OCI-LY3 (cell line): ENCODE results near the gene ARR3.

Source experiments
- CTCF ChIP-seq: fragments of 200-600, 300-600 bp; sonication (generic); IDR thresholded peaks from 2 replicates; pipeline ENCODE4 v1.5.1; 2014; ENCODE audit warnings: antibody characterized with exemption, low read length, low read depth
- EZH2phosphoT487 ChIP-seq: fragments of 200-600 bp; shearing (Covaris generic); IDR thresholded peaks from 2 replicates; pipeline ENCODE4 v1.6.1; 2018; ENCODE audit warnings: antibody characterized with exemption, mixed run types, low read depth

DNA sequence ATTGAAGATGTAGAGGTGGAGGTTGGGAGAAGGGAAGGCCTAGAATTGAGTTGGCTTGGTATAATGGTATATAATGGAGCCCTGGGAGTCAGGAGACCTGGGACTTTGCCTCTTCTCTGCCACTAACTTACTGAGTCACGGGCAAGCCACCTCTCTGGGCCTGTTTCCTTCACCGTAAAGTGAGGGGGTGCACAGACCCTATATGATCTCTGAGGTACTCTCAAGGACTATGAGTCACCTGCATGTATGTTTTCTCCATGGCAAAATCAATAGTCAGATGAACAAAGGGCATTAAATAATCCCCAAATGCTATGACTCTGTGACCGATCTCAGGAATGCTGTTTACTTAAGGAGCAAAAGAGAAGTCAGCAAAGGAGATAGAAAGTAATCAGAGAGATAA is 13.2 kb upstream of the ARR3 start:
- no peak for TF ChIP-seq CTCF
- TF ChIP-seq EZH2phosphoT487, result no peak
